C4-2B (cell line): ENCODE results near the gene ABCC6.

Source experiments
- ZFX ChIP-seq: fragments of 450-650 bp; IDR thresholded peaks from 2 replicates; pipeline ENCODE4 v1.6.1; 2017
- TF ChIP-seq, protein P1 (sequence below): fragments of 450-650 bp; conservative IDR thresholded peaks from 2 replicates; pipeline ENCODE4 v1.5.1; 2017; ENCODE audit warnings: mild to moderate bottlenecking

DNA sequence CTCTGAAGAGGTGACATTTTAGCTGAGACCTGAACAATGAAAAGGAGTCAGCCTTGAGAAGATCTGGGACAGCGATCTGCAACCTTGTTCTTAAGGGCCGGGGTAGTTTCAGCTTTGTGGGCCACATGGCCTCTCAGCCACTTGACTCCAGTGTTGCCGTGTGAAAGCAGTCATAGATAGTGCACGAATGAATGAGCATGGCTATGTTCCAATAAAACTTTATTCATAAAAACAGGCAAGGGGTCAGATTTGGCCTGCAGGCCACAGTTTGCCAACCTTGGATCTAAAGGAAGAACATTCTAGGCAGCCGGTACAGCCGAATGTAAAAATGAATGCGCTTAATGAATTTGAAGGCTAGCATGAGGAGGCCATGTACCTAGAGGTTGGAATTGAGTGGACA lies 83.5 kb downstream of the ABCC6 start:
- TF ChIP-seq, protein P1, sequence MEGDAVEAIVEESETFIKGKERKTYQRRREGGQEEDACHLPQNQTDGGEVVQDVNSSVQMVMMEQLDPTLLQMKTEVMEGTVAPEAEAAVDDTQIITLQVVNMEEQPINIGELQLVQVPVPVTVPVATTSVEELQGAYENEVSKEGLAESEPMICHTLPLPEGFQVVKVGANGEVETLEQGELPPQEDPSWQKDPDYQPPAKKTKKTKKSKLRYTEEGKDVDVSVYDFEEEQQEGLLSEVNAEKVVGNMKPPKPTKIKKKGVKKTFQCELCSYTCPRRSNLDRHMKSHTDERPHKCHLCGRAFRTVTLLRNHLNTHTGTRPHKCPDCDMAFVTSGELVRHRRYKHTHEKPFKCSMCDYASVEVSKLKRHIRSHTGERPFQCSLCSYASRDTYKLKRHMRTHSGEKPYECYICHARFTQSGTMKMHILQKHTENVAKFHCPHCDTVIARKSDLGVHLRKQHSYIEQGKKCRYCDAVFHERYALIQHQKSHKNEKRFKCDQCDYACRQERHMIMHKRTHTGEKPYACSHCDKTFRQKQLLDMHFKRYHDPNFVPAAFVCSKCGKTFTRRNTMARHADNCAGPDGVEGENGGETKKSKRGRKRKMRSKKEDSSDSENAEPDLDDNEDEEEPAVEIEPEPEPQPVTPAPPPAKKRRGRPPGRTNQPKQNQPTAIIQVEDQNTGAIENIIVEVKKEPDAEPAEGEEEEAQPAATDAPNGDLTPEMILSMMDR, result no peak
- TF ChIP-seq ZFX, result no peak
